ELF-1 (cell line): ENCODE data around the gene CTDSP2.
"Not testable (repeated sequence)": the region's sequence is repeated elsewhere in the genome, so short reads cannot be mapped to it uniquely, and the experiment has no call there.

ENCODE experiments used
- DNase-seq: peaks from one replicate; pipeline ENCODE4 v3.0.0-alpha.2; 2016; ENCODE audit warnings: low read depth, low spot score

Gene CTDSP2

GRCh38 chr12:57853864-57854556, 7.5 kb upstream of the CTDSP2 start:
- DNase-seq: no peak

GRCh38 chr12:57852620-57853500, 6.3 kb upstream of the CTDSP2 start:
- peak; percentile 78 for DNase-seq

- no peak for DNase-seq
Measured at GRCh38 chr12:57852200-57852599, 5.7 kb upstream of the CTDSP2 start.

GRCh38 chr12:57851552-57851951, 5.0 kb upstream of the CTDSP2 start:
- no peak for DNase-seq

GRCh38 chr12:57850854-57851430, 4.4 kb upstream of the CTDSP2 start:
- DNase-seq: no peak

- DNase-seq: not testable (repeated sequence)
Measured at GRCh38 chr12:57849447-57849846, 2.9 kb upstream of the CTDSP2 start.

GRCh38 chr12:57849035-57849434, 2.5 kb upstream of the CTDSP2 start:
- no peak for DNase-seq

- no peak for DNase-seq
Measured at GRCh38 chr12:57848208-57848607, 1.7 kb upstream of the CTDSP2 start.

- no peak for DNase-seq
Measured at GRCh38 chr12:57846285-57846576, 298 bp downstream of the CTDSP2 start.

GRCh38 chr12:57845478-57846284, 848 bp downstream of the CTDSP2 start:
- DNase-seq: peak; percentile 77

- peak; percentile 75 for DNase-seq
Measured at GRCh38 chr12:57844709-57845477, 1.6 kb downstream of the CTDSP2 start.

GRCh38 chr12:57842342-57843294, 3.9 kb downstream of the CTDSP2 start:
- peak; percentile 64 for DNase-seq

- DNase-seq: no peak
Measured at GRCh38 chr12:57841445-57841844, 5.1 kb downstream of the CTDSP2 start.

- no peak for DNase-seq
Measured at GRCh38 chr12:57840726-57841125, 5.8 kb downstream of the CTDSP2 start.

GRCh38 chr12:57839996-57840395, 6.5 kb downstream of the CTDSP2 start:
- DNase-seq: no peak

GRCh38 chr12:57838594-57839302, 7.8 kb downstream of the CTDSP2 start:
- DNase-seq: no peak

- DNase-seq: peak; percentile 59
Measured at GRCh38 chr12:57837864-57838562, 8.5 kb downstream of the CTDSP2 start.

GRCh38 chr12:57836442-57837375, 9.8 kb downstream of the CTDSP2 start:
- DNase-seq: peak; percentile 50
